SU-DHL-6 (cell line): Measurements from ENCODE around the gene NELL1.

Experiments used
- H2AFZ ChIP-seq: fragments of 200-600 bp; sonication (generic); 2 replicates; pipeline ENCODE4 v1.6.1; 2014; ENCODE audit warnings: low read depth, mild to moderate bottlenecking, moderate library complexity, mixed read lengths, antibody characterized with exemption, low read length; ENCODE audit not compliant: severe bottlenecking
- H3F3A ChIP-seq: fragments of 200-600 bp; shearing (Covaris generic); 2 replicates; pipeline ENCODE4 v1.6.0; 2016; ENCODE audit warnings: antibody characterized with exemption, mild to moderate bottlenecking; ENCODE audit not compliant: insufficient read depth
- H3K27ac ChIP-seq: fragments of 200-600 bp; sonication (generic); 2 replicates; pipeline ENCODE4 v1.5.1; 2016; ENCODE audit warnings: low read depth, mild to moderate bottlenecking, low read length, moderate library complexity, mixed read lengths
- H3K27me3 ChIP-seq: fragments of 200-600 bp; sonication (generic), shearing (Covaris generic); 2 replicates; pipeline ENCODE4 v1.6.0; 2014; ENCODE audit warnings: mild to moderate bottlenecking, low read length
- H3K36me3 ChIP-seq: fragments of 200-600 bp; sonication (generic); 2 replicates; pipeline ENCODE4 v1.6.1; 2014; ENCODE audit warnings: mild to moderate bottlenecking, low read length, mixed read lengths
- H3K4me2 ChIP-seq: fragments of 300-600, 200-600 bp; shearing (Covaris generic), sonication (generic); 2 replicates; pipeline ENCODE4 v1.6.0; 2014; ENCODE audit warnings: low read length, low read depth, mild to moderate bottlenecking; ENCODE audit not compliant: poor library complexity, severe bottlenecking
- H3K4me3 ChIP-seq: fragments of 200-600 bp; sonication (generic); 2 replicates; pipeline ENCODE4 v1.5.1; 2014; ENCODE audit warnings: antibody characterized with exemption, low read length, mild to moderate bottlenecking, mixed read lengths; ENCODE audit not compliant: insufficient read depth, poor library complexity, severe bottlenecking
- H3K79me2 ChIP-seq: fragments of 200-600 bp; sonication (generic); 2 replicates; pipeline ENCODE4 v1.6.1; 2014; ENCODE audit warnings: mild to moderate bottlenecking, low read length, moderate library complexity; ENCODE audit not compliant: insufficient read depth
- H3K9ac ChIP-seq: fragments of 200-600 bp; sonication (generic); 2 replicates; pipeline ENCODE4 v1.7.0; 2014; ENCODE audit warnings: mild to moderate bottlenecking, low read length
- H3K9me2 ChIP-seq: fragments of 200-600 bp; sonication (generic); replicated peaks from 2 replicates; pipeline ENCODE4 v1.6.1; 2014; ENCODE audit warnings: low read length; ENCODE audit not compliant: insufficient read depth
- H3K9me3 ChIP-seq: fragments of 200-600 bp; sonication (generic); 2 replicates; pipeline ENCODE4 v1.6.1; 2014; ENCODE audit warnings: low read length, mixed read lengths; ENCODE audit not compliant: insufficient read depth
- H4K20me1 ChIP-seq: fragments of 200-600 bp; sonication (generic); 2 replicates; pipeline ENCODE4 v1.6.1; 2014; ENCODE audit warnings: low read depth, mild to moderate bottlenecking, antibody characterized with exemption, low read length, moderate library complexity, mixed read lengths
- EZH2phosphoT487 ChIP-seq: fragments of 200-600 bp; sonication (generic), shearing (Covaris generic); conservative IDR thresholded peaks from 2 replicates; pipeline ENCODE4 v1.6.1; 2018; ENCODE audit warnings: mild to moderate bottlenecking, antibody characterized with exemption, low read length, moderate library complexity, mixed read lengths
- TF ChIP-seq, protein P1 (sequence below): fragments of 200-600 bp; sonication (generic); IDR thresholded peaks from one replicate; pipeline ENCODE4 v1.5.1; 2017; ENCODE audit warnings: antibody characterized with exemption, mild to moderate bottlenecking, low read length, moderate library complexity; ENCODE audit not compliant: insufficient read depth, poor library complexity, severe bottlenecking

NELL1 gene

DNA sequence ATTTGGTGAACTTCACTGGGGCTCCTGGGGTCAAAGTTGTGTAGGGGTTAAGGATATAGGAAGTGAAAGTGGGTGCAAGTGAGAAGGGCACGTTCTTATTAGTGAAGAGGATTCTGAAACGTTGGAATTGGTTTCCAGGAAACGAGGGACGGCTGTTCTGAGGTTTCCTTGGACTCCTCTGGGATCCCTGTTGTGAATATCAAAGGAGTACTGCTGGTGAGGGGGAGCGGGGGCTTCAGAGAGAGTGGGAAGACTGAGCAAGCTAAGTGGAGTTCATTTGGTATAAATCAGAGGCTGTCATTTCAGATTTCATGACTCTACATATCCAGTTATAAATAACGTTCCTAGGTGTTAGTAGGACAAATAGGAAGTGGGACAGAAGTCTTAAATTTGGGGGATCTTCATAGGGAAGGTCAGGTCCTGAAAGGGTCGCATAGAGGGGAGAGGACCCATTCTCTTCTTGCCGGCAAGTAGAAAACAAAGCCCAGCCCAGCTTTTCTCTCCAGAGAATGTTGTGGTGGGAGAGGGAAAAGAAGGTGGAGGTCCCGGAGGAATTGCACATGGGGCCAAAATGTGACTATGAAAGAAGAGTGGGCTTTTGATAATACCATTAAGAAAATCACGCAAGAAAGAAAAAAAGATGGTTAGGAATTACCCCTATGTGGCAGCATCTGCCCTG lies 1.1 kb upstream of the NELL1 start:
- H3K9ac ChIP-seq, result no peak overlapping the region
- H3K9me3 ChIP-seq, result no peaks in the 10 kb centered on the region
- H3K4me3 ChIP-seq, result no peak overlapping the region
- no peaks in the 10 kb centered on the region for H3K27me3 ChIP-seq
- H4K20me1 ChIP-seq, result no peaks in the 10 kb centered on the region
- H3K4me2 ChIP-seq, result no peak overlapping the region
- H2AFZ ChIP-seq, result no peak overlapping the region
- H3F3A ChIP-seq, result no peaks in the 10 kb centered on the region
- H3K36me3 ChIP-seq, result no peaks in the 10 kb centered on the region
- H3K79me2 ChIP-seq, result no peaks in the 10 kb centered on the region
- no peak overlapping the region for H3K27ac ChIP-seq
- TF ChIP-seq, protein P1, sequence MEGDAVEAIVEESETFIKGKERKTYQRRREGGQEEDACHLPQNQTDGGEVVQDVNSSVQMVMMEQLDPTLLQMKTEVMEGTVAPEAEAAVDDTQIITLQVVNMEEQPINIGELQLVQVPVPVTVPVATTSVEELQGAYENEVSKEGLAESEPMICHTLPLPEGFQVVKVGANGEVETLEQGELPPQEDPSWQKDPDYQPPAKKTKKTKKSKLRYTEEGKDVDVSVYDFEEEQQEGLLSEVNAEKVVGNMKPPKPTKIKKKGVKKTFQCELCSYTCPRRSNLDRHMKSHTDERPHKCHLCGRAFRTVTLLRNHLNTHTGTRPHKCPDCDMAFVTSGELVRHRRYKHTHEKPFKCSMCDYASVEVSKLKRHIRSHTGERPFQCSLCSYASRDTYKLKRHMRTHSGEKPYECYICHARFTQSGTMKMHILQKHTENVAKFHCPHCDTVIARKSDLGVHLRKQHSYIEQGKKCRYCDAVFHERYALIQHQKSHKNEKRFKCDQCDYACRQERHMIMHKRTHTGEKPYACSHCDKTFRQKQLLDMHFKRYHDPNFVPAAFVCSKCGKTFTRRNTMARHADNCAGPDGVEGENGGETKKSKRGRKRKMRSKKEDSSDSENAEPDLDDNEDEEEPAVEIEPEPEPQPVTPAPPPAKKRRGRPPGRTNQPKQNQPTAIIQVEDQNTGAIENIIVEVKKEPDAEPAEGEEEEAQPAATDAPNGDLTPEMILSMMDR, result no peak
- no peak for TF ChIP-seq EZH2phosphoT487
- H3K9me2 ChIP-seq, result no peaks in the 10 kb centered on the region

GRCh38 chr11:20669820-20670684 lies 666 bp downstream of the NELL1 start:
- H3K9ac ChIP-seq, result no peak overlapping the region
- H3K36me3 ChIP-seq, result no peaks in the 10 kb centered on the region
- H3K4me2 ChIP-seq, result no peak overlapping the region
- H3K9me3 ChIP-seq, result no peaks in the 10 kb centered on the region
- H3K27ac ChIP-seq, result no peak overlapping the region
- no peak overlapping the region for H2AFZ ChIP-seq
- TF ChIP-seq EZH2phosphoT487, result no peak
- TF ChIP-seq, protein P1, result no peak
- no peaks in the 10 kb centered on the region for H3F3A ChIP-seq
- no peaks in the 10 kb centered on the region for H3K9me2 ChIP-seq
- H3K4me3 ChIP-seq, result no peak overlapping the region
- no peaks in the 10 kb centered on the region for H3K27me3 ChIP-seq
- H4K20me1 ChIP-seq, result no peaks in the 10 kb centered on the region
- H3K79me2 ChIP-seq, result no peaks in the 10 kb centered on the region

DNA sequence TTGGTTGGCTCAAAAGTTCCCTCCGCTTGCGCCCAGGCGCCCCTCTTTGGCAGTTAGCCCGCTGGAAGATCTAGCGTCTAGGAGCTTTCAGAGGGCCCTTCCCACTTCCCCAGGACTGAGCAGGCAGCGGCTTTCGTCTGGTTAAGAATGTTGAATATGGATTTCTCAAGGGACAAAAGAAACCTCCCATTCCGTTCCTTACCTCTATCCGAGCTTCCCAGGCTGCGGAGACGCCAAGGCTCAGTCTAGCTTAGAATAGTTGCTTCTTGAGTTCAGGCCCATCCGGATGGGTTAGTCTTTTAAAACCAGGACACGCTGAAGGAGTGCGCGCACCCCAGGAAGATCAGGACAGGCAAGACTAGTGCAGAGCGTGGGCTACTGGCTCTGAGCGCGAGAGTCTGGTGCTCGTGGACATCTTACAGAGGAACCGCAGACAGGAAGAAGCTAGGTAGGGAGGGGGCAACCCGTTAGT lies 1.6 kb downstream of the NELL1 start:
- no peak overlapping the region for H3K4me3 ChIP-seq
- no peak overlapping the region for H3K9ac ChIP-seq
- no peaks in the 10 kb centered on the region for H3K79me2 ChIP-seq
- H3K27ac ChIP-seq, result no peak overlapping the region
- H3K4me2 ChIP-seq, result no peak overlapping the region
- H3K9me2 ChIP-seq, result no peaks in the 10 kb centered on the region
- H4K20me1 ChIP-seq, result no peaks in the 10 kb centered on the region
- no peaks in the 10 kb centered on the region for H3K36me3 ChIP-seq
- H3F3A ChIP-seq, result no peaks in the 10 kb centered on the region
- TF ChIP-seq EZH2phosphoT487, result no peak
- TF ChIP-seq, protein P1, result no peak
- no peak overlapping the region for H2AFZ ChIP-seq
- no peaks in the 10 kb centered on the region for H3K27me3 ChIP-seq
- no peaks in the 10 kb centered on the region for H3K9me3 ChIP-seq
